Mesenchymal stem cell (in vitro differentiated cells and primary cell): Measurements from ENCODE around the gene INCA1.

Experiments used
- DNase-seq: peaks from one replicate; pipeline ENCODE4 v3.0.0-alpha.2; 2013
- H2AFZ ChIP-seq: one replicate; pipeline ENCODE4 v1.6.1; 2013; ENCODE audit warnings: low read depth, mild to moderate bottlenecking, control low read depth, inconsistent platforms, low read length, moderate library complexity
- H2AK5ac ChIP-seq: 2 replicates; pipeline ENCODE4 v1.6.1; 2013; ENCODE audit warnings: low read length, moderate library complexity, mild to moderate bottlenecking, inconsistent platforms; ENCODE audit not compliant: severe bottlenecking
- H2BK120ac ChIP-seq: one replicate; pipeline ENCODE4 v1.6.1; 2013; ENCODE audit warnings: low read depth, mild to moderate bottlenecking, inconsistent platforms, low read length, moderate library complexity
- H2BK12ac ChIP-seq, 2 experiments: one replicate each; pipeline ENCODE4 v1.6.1; 2013; ENCODE audit warnings: inconsistent platforms in 2 of 2, low read length in 2 of 2, mild to moderate bottlenecking in 2 of 2, moderate library complexity in 2 of 2, control low read depth in 1 of 2
- H2BK15ac ChIP-seq: one replicate; pipeline ENCODE4 v1.6.1; 2013; ENCODE audit warnings: mild to moderate bottlenecking, low read depth, inconsistent platforms; ENCODE audit not compliant: poor library complexity, severe bottlenecking
- H2BK5ac ChIP-seq: 2 replicates; pipeline ENCODE4 v1.6.1; 2013; ENCODE audit warnings: low read depth, mild to moderate bottlenecking, low read length, control low read depth, inconsistent platforms; ENCODE audit not compliant: poor library complexity, severe bottlenecking
- H3K14ac ChIP-seq, 2 experiments: one replicate each; pipeline ENCODE4 v1.6.1; 2013; ENCODE audit warnings: inconsistent platforms in 2 of 2, low read length in 2 of 2, control low read depth in 1 of 2, mild to moderate bottlenecking in 1 of 2, moderate library complexity in 1 of 2
- H3K18ac ChIP-seq, 2 experiments: one replicate each; pipeline ENCODE4 v1.6.1; 2013; ENCODE audit warnings: inconsistent platforms in 2 of 2, low read length in 2 of 2, control low read depth in 1 of 2, low read depth in 1 of 2, mild to moderate bottlenecking in 1 of 2
- H3K23ac ChIP-seq, 2 experiments: one replicate each; pipeline ENCODE4 v1.6.1; 2013; ENCODE audit warnings: inconsistent platforms in 2 of 2, low read length in 2 of 2, mild to moderate bottlenecking in 2 of 2, moderate library complexity in 2 of 2, control low read depth in 1 of 2
- H3K27ac ChIP-seq: 2 replicates; pipeline ENCODE4 v1.5.1; 2013; ENCODE audit warnings: mild to moderate bottlenecking, moderate library complexity, low read length, control low read depth, inconsistent platforms; ENCODE audit not compliant: poor library complexity, severe bottlenecking
- H3K27me3 ChIP-seq, 2 experiments: 2 replicates each; pipeline versions ENCODE4 v1.6.1 to v1.7.0; 2013; ENCODE audit warnings: low read length in 2 of 2, mild to moderate bottlenecking in 2 of 2, moderate library complexity in 2 of 2, control low read depth in 1 of 2, inconsistent platforms in 1 of 2; ENCODE audit not compliant: control insufficient read depth in 1 of 2, insufficient read depth in 1 of 2
- H3K36me3 ChIP-seq, 2 experiments: 2 replicates each; pipeline versions ENCODE4 v1.6.1 to v1.7.0; 2013; ENCODE audit warnings: low read length in 2 of 2, control low read depth in 1 of 2, inconsistent platforms in 1 of 2, low read depth in 1 of 2, mild to moderate bottlenecking in 1 of 2; ENCODE audit not compliant: insufficient read depth in 2 of 2, control insufficient read depth in 1 of 2
- H3K4ac ChIP-seq, 2 experiments: one replicate each; pipeline ENCODE4 v1.6.1; 2013; ENCODE audit warnings: inconsistent platforms in 2 of 2, low read length in 2 of 2, mild to moderate bottlenecking in 2 of 2, moderate library complexity in 2 of 2, control low read depth in 1 of 2, low read depth in 1 of 2
- H3K4me1 ChIP-seq: 2 replicates; pipeline ENCODE4 v1.6.1; 2013; ENCODE audit warnings: low read depth, low read length, control low read depth; ENCODE audit not compliant: control insufficient read depth, insufficient read depth
- H3K4me2 ChIP-seq: 2 replicates; pipeline ENCODE4 v1.6.1; 2013; ENCODE audit warnings: low read length, mild to moderate bottlenecking, inconsistent platforms; ENCODE audit not compliant: poor library complexity, severe bottlenecking
- H3K4me3 ChIP-seq, 2 experiments: 2 replicates each; pipeline versions ENCODE4 v1.5.1 to v1.7.0; 2013; ENCODE audit warnings: low read length in 2 of 2, mild to moderate bottlenecking in 2 of 2, control low read depth in 1 of 2, low read depth in 1 of 2; ENCODE audit not compliant: insufficient read depth in 1 of 2
- H3K79me1 ChIP-seq: replicated peaks from 2 replicates; pipeline ENCODE4 v1.6.1; 2013; ENCODE audit warnings: mild to moderate bottlenecking, control low read depth, low read length, inconsistent platforms; ENCODE audit not compliant: poor library complexity, severe bottlenecking
- H3K9ac ChIP-seq: 2 replicates; pipeline ENCODE4 v1.7.0; 2013; ENCODE audit warnings: mild to moderate bottlenecking, low read length, moderate library complexity
- H3K9me3 ChIP-seq: 2 replicates; pipeline ENCODE4 v1.7.0; 2013; ENCODE audit warnings: mild to moderate bottlenecking, low read length; ENCODE audit not compliant: control insufficient read depth
- H4K8ac ChIP-seq: one replicate; pipeline ENCODE4 v1.6.1; 2013; ENCODE audit warnings: inconsistent platforms, mild to moderate bottlenecking, low read length, moderate library complexity
- H4K91ac ChIP-seq: one replicate; pipeline ENCODE4 v1.6.1; 2013; ENCODE audit warnings: mild to moderate bottlenecking, low read length, inconsistent platforms
- WGBS: methylation state at CpG from one replicate; pipeline ENCODE4 v1.1.7; 2013; ENCODE audit warnings: mixed read lengths; 5-methylcytosine and 5-hydroxymethylcytosine counted together

The INCA1 gene

GRCh38 chr17:4944554-4945175 is 52.7 kb downstream of the INCA1 start:
- Histone ChIP-seq H4K8ac (peak overlapping the region; percentile 45), H2AFZ (no peak overlapping the region), H2BK15ac (no peak overlapping the region), H2AK5ac (peak overlapping the region; percentile 67), H3K36me3 (peaks cover 42 to 51% of the 10 kb centered on the region in 2 experiments), H4K91ac (no peak overlapping the region), H2BK120ac (no peak overlapping the region), H3K14ac (no peak overlapping the region), H3K9me3 (no peaks in the 10 kb centered on the region), H3K4me1 (peaks cover 30% of the 10 kb centered on the region), H2BK5ac (peak overlapping the region; percentile 33), H2BK12ac (no peak overlapping the region), H3K4me3 (peak overlapping the region in 1 of 2 experiments; percentile 95), H3K9ac (peak overlapping the region; percentile 97), H3K27me3 (no peaks in the 10 kb centered on the region), H3K23ac (no peak overlapping the region), H3K79me1 (no peaks in the 10 kb centered on the region), H3K18ac (peak overlapping the region in 1 of 2 experiments; percentile 14), H3K4ac (peak overlapping the region in 1 of 2 experiments; percentile 13), H3K27ac (peak overlapping the region; percentile 98), H3K4me2 (peak overlapping the region; percentile 93)
- 73% methylated on average over 6 of the region's 8 CpGs for WGBS
- no peak for DNase-seq

- Histone ChIP-seq H3K27ac (peak overlapping the region; percentile 98), H3K14ac (no peak overlapping the region), H3K36me3 (peaks cover 42 to 51% of the 10 kb centered on the region in 2 experiments), H2BK120ac (no peak overlapping the region), H3K4me1 (peaks cover 28% of the 10 kb centered on the region), H3K9me3 (no peaks in the 10 kb centered on the region), H2AK5ac (no peak overlapping the region), H2BK12ac (no peak overlapping the region), H4K8ac (peak overlapping the region; percentile 45), H2BK5ac (no peak overlapping the region), H3K18ac (no peak overlapping the region), H3K4ac (no peak overlapping the region), H3K27me3 (no peaks in the 10 kb centered on the region), H4K91ac (no peak overlapping the region), H3K79me1 (no peaks in the 10 kb centered on the region), H3K23ac (no peak overlapping the region), H3K9ac (peak overlapping the region; percentile 97), H3K4me3 (no peak overlapping the region), H3K4me2 (no peak overlapping the region), H2AFZ (no peak overlapping the region), H2BK15ac (no peak overlapping the region)
- DNase-seq = no peak
- WGBS = 88% methylated on average over 2 of the region's 3 CpGs
Observed at GRCh38 chr17:4944163-4944553, 53.2 kb downstream of the INCA1 start.

DNA sequence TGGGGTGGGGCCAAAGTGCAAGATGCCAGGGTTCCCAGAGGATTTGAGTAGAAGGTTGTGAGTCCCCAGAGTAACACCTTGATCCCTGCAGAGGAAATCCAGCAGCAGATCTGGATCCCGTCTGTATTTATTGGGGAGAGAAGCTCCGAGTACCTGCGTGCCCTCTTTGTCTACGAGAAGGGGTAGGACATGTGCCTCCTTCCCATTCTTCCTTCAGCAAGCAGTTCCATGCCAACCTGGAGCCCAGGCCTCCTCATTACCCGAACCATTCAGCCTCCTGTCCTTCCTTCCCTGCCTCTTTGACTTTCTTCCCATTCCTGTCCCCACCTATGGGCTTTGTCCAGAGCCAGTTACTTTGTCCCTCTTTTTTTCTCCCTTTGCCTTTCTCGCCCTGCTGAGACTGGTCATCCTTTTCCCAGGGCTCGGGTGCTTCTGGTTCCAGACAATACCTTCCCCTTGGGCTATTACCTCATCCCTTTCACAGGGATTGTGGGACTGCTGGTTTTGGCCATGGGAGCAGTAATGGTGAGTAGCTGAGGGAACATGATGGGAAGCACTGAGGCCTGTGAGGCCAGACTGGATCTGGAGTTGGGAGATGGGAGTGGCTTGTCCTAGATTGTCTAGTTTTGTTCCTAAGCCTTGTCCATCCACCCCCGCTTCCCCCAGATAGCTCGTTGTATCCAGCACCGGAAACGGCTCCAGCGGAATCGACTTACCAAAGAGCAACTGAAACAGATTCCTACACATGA is 54.4 kb downstream of the INCA1 start:
- no peak overlapping the region for H3K4me3 ChIP-seq
- H2AK5ac ChIP-seq = peak overlapping the region; percentile 13
- peak overlapping the region; percentile 17 for H3K27ac ChIP-seq
- no peak overlapping the region for H3K14ac ChIP-seq
- 86% methylated on average over 5 of the region's 13 CpGs for WGBS
- H3K36me3 ChIP-seq = peaks cover 52 to 58% of the 10 kb centered on the region in 2 experiments
- DNase-seq = no peak
- H2BK12ac ChIP-seq = no peak overlapping the region
- H3K4me1 ChIP-seq = peaks cover 40% of the 10 kb centered on the region
- H4K91ac ChIP-seq = no peak overlapping the region
- H3K23ac ChIP-seq = no peak overlapping the region
- no peak overlapping the region for H2BK120ac ChIP-seq
- H3K4me2 ChIP-seq = no peak overlapping the region
- no peak overlapping the region for H2AFZ ChIP-seq
- no peak overlapping the region for H4K8ac ChIP-seq
- no peaks in the 10 kb centered on the region for H3K9me3 ChIP-seq
- H3K79me1 ChIP-seq = peaks cover 10% of the 10 kb centered on the region
- no peak overlapping the region for H3K4ac ChIP-seq
- no peaks in the 10 kb centered on the region for H3K27me3 ChIP-seq
- peak overlapping the region; percentile 97 for H3K9ac ChIP-seq
- H2BK15ac ChIP-seq = no peak overlapping the region
- no peak overlapping the region for H3K18ac ChIP-seq
- no peak overlapping the region for H2BK5ac ChIP-seq

GRCh38 chr17:4941319-4941610 is 56.1 kb downstream of the INCA1 start:
- Histone ChIP-seq H3K4me2 (peak overlapping the region; percentile 94), H3K9ac (peak overlapping the region; percentile 97), H3K4me1 (peaks cover 40% of the 10 kb centered on the region), H3K36me3 (peaks cover 60 to 68% of the 10 kb centered on the region in 2 experiments), H2BK5ac (no peak overlapping the region), H2BK120ac (no peak overlapping the region), H3K4ac (peak overlapping the region in 1 of 2 experiments; percentile 21), H2AK5ac (peak overlapping the region; percentile 58), H2AFZ (no peak overlapping the region), H3K27me3 (no peaks in the 10 kb centered on the region), H2BK15ac (no peak overlapping the region), H3K79me1 (peaks cover 21% of the 10 kb centered on the region), H4K91ac (no peak overlapping the region), H3K18ac (no peak overlapping the region), H4K8ac (peak overlapping the region; percentile 43), H3K9me3 (no peaks in the 10 kb centered on the region), H3K14ac (no peak overlapping the region), H2BK12ac (no peak overlapping the region), H3K4me3 (peak overlapping the region in 1 of 2 experiments; percentile 98), H3K23ac (no peak overlapping the region), H3K27ac (peak overlapping the region; percentile 98)
- no peak for DNase-seq
- 59% methylated on average over 4 of the region's 4 CpGs for WGBS
